Tongue (tissue), 2 donors: ENCODE data around the gene NTNG2. TPM values are rescaled to one million over a fixed set of nuclear protein-coding genes. Genes with fewer than 3 reads are reported as not detected.
"Not testable (repeated sequence)": the region's sequence is repeated elsewhere in the genome, so short reads cannot be mapped to it uniquely, and the experiment has no call there.

Experiments
- DNase-seq: peaks from one replicate; pipeline ENCODE4 v3.0.0-alpha.2; 2015
- total RNA-seq: library from RNA; depleted of rRNA; stranded (reverse); fragments of >200 nt; gene quantifications from one replicate; pipeline ENCODE4 v1.2.3, GENCODE V29; 2014

Gene NTNG2
- total RNA-seq, 1 donor from 2014 or later: 1.3 TPM

- no peak for DNase-seq
Observed at GRCh38 chr9:132266017-132266416, 104.2 kb downstream of the NTNG2 start.

GRCh38 chr9:132267660-132268059 is 105.8 kb downstream of the NTNG2 start:
- DNase-seq: no peak

GRCh38 chr9:132268725-132269352 is 107.0 kb downstream of the NTNG2 start:
- peak; percentile 81 for DNase-seq

GRCh38 chr9:132269704-132270516 is 108.1 kb downstream of the NTNG2 start:
- DNase-seq: not testable (repeated sequence)

GRCh38 chr9:132274861-132275260 is 113.0 kb downstream of the NTNG2 start:
- DNase-seq: no peak

GRCh38 chr9:132283165-132283564 is 121.3 kb downstream of the NTNG2 start:
- no peak for DNase-seq

GRCh38 chr9:132283863-132284262 is 122.0 kb downstream of the NTNG2 start:
- DNase-seq: no peak

- no peak for DNase-seq
Observed at GRCh38 chr9:132287256-132287760, 125.5 kb downstream of the NTNG2 start.

GRCh38 chr9:132288361-132288760 is 126.5 kb downstream of the NTNG2 start:
- DNase-seq: no peak

GRCh38 chr9:132288966-132289365 is 127.1 kb downstream of the NTNG2 start:
- DNase-seq: peak; percentile 13

GRCh38 chr9:132293145-132293721 is 131.4 kb downstream of the NTNG2 start:
- no peak for DNase-seq

Other genes starting within 250 kb of the NTNG2 start
- 8.4 TPM for gene MED27, start 82.2 kb upstream of the NTNG2 start, total RNA-seq
- 78.2 TPM for gene SETX, start 192.9 kb downstream of the NTNG2 start, total RNA-seq
- gene TTF1, start 244.8 kb downstream of the NTNG2 start, total RNA-seq: 9.9 TPM
- not detected for gene CFAP77, start 248.2 kb downstream of the NTNG2 start, total RNA-seq